ENCODE measurements around the gene PLXDC2. TPM values are rescaled to one million over a fixed set of nuclear protein-coding genes. Genes with fewer than 3 reads are reported as not detected.
A peak's percentile ranks its signal among the peaks of the same experiment; 100 is the strongest.

Gene PLXDC2
- total RNA-seq, 6 donors from 2014 or later: 39.0 to 129 (median 68.0) TPM

- Histone ChIP-seq H3K36me3 (no peaks in the 10 kb centered on the region), H3K9me3 (no peaks in the 10 kb centered on the region), H3K4me1 (peaks cover 8 to 14% (median 11%) of the 10 kb centered on the region in 4 donors), H3K4me3 (no peak overlapping the region), H3K27me3 (no peaks in the 10 kb centered on the region), H3K27ac (no peak overlapping the region)
- ATAC-seq (ENCODE audit: low FRiP score in 2 of 2) (no peak), DNase-seq (no peak)
- WGBS, 2 donors: 74 to 90% methylated on average over 4 of the region's 4 CpGs
- no peak for TF ChIP-seq CTCF (IDR thresholded peaks at IDR 0.05)
- TF ChIP-seq POLR2AphosphoS5 (IDR thresholded peaks at IDR 0.05): no peak
- TF ChIP-seq POLR2A (IDR thresholded peaks at IDR 0.05): no peak
- no peak for TF ChIP-seq EP300 (IDR thresholded peaks at IDR 0.05)
Measured at GRCh38 chr10:19925064-19925463, 108.8 kb downstream of the PLXDC2 start.

- Histone ChIP-seq H3K4me3 (no peak overlapping the region), H3K27me3 (no peaks in the 10 kb centered on the region), H3K36me3 (no peaks in the 10 kb centered on the region), H3K27ac (peak overlapping the region in 3 of 4 donors; percentile 17 to 32 (median 26)), H3K4me1 (peaks cover 15 to 29% (median 23%) of the 10 kb centered on the region in 4 donors), H3K9me3 (no peaks in the 10 kb centered on the region)
- no peak for DNase-seq
- no peak for ATAC-seq (ENCODE audit: low FRiP score in 2 of 2)
- 85 to 92% methylated on average over 7 of the region's 7 CpGs for WGBS, 2 donors
- TF ChIP-seq POLR2A (IDR thresholded peaks at IDR 0.05) (no peak), POLR2AphosphoS5 (IDR thresholded peaks at IDR 0.05) (no peak), CTCF (IDR thresholded peaks at IDR 0.05) (no peak), EP300 (IDR thresholded peaks at IDR 0.05) (no peak)
Measured at GRCh38 chr10:19928936-19929335, 112.7 kb downstream of the PLXDC2 start.

GRCh38 chr10:19929506-19930140 is 113.4 kb downstream of the PLXDC2 start:
- Histone ChIP-seq H3K27ac (peak overlapping the region in 3 of 4 donors; percentile 17 to 32 (median 26)), H3K36me3 (no peaks in the 10 kb centered on the region), H3K4me3 (no peak overlapping the region), H3K27me3 (no peaks in the 10 kb centered on the region), H3K4me1 (peaks cover 15 to 29% (median 23%) of the 10 kb centered on the region in 4 donors), H3K9me3 (no peaks in the 10 kb centered on the region)
- 41 to 45% methylated on average over 3 of the region's 3 CpGs for WGBS, 2 donors
- TF ChIP-seq POLR2AphosphoS5 (IDR thresholded peaks at IDR 0.05): no peak
- TF ChIP-seq EP300 (IDR thresholded peaks at IDR 0.05): no peak
- TF ChIP-seq POLR2A (IDR thresholded peaks at IDR 0.05): no peak
- TF ChIP-seq CTCF (IDR thresholded peaks at IDR 0.05): no peak
- no peak for DNase-seq
- peak in 1 of 2 donors; percentile 77 for ATAC-seq (ENCODE audit: low FRiP score in 2 of 2)

GRCh38 chr10:19930936-19931893 is 115.0 kb downstream of the PLXDC2 start:
- DNase-seq (peak in 1 of 2 donors; percentile 32), ATAC-seq (ENCODE audit: low FRiP score in 2 of 2) (peak; percentile 61 to 76)
- Histone ChIP-seq H3K4me3 (no peak overlapping the region), H3K9me3 (no peaks in the 10 kb centered on the region), H3K36me3 (no peaks in the 10 kb centered on the region), H3K27ac (peak overlapping the region in 2 of 4 donors; percentile 9 to 61), H3K4me1 (peaks cover 15 to 29% (median 23%) of the 10 kb centered on the region in 4 donors), H3K27me3 (no peaks in the 10 kb centered on the region)
- TF ChIP-seq CTCF (IDR thresholded peaks at IDR 0.05) (no peak), EP300 (IDR thresholded peaks at IDR 0.05) (no peak), POLR2AphosphoS5 (IDR thresholded peaks at IDR 0.05) (no peak), POLR2A (IDR thresholded peaks at IDR 0.05) (no peak)
- WGBS, 2 donors: 51 to 54% methylated on average over 12 of the region's 12 CpGs
